GM13976 (cell line): ENCODE measurements around the gene LCN2.

Experiments
- DNase-seq: peaks from one replicate; pipeline ENCODE4 v3.0.0; 2012; ENCODE audit warnings: low spot score
- CTCF ChIP-seq: IDR thresholded peaks from 2 replicates; pipeline ENCODE4 v1.5.1; 2012; ENCODE audit warnings: borderline replicate concordance, mild to moderate bottlenecking; ENCODE audit not compliant: insufficient read depth; ENCODE audit errors: extremely low read depth, missing control alignments, control extremely low read depth
- in situ Hi-C: fragments of 300-500 bp; cut with MboI; formaldehyde crosslinking; loops from one replicate; pipeline ENCODE4 v1.12.0; 2022; ENCODE audit warnings: low sequenced_read_pairs, mixed read lengths, inconsistent platforms; ENCODE audit not compliant: unreplicated experiment

Gene LCN2

GRCh38 chr9:128115187-128116103 is 33.8 kb upstream of the LCN2 start:
- in situ Hi-C loops: no loop called here
- peak; percentile 68 for DNase-seq
- TF ChIP-seq CTCF: no peak

DNA sequence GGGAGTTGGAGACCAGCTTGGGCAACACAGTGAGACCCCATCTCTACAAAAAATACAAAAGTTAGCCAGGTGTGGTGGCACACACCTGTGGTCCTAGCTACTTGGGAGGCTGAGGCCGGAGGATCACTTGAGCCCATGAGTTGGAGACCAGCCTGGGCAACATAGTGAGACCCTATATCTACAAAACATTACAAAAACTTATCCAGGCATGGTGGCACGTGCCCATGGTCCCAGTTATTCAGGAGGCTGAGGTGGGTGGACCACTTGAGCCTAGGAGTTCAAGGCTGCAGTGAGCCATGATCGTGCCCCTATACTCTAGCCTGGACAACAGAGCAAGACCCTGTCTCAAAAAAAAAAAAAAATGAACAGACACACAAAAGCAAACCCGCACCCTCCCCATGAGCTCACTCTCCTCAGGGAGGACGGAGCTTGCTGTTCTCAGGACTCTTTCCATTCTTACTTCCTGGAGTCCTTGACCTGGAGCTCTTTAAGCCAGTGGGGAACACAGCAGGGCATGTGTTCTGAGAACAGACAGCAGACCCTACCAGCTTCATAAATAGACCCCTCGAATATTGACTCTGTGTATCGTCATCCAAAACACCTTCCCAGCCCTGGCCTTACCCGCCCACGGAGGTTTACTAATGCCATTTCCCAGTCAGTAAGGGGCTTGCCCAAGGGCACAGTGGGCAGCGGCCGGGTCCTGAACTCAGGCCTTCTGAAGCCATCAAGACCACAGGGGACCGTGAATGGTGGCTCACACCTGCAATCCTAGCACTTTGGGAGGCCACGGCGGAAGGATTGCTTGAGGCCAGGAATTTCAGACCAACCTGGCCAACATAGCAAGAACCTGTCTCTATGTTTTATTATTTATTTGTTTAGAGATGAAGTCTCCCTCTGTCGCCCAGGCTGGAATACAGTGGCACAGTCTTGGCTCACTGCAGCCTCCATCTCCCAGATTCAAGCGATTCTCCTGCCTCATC is 32.9 kb upstream of the LCN2 start:
- TF ChIP-seq CTCF: no peak
- in situ Hi-C loops: no loop called here
- DNase-seq: no peak

DNA sequence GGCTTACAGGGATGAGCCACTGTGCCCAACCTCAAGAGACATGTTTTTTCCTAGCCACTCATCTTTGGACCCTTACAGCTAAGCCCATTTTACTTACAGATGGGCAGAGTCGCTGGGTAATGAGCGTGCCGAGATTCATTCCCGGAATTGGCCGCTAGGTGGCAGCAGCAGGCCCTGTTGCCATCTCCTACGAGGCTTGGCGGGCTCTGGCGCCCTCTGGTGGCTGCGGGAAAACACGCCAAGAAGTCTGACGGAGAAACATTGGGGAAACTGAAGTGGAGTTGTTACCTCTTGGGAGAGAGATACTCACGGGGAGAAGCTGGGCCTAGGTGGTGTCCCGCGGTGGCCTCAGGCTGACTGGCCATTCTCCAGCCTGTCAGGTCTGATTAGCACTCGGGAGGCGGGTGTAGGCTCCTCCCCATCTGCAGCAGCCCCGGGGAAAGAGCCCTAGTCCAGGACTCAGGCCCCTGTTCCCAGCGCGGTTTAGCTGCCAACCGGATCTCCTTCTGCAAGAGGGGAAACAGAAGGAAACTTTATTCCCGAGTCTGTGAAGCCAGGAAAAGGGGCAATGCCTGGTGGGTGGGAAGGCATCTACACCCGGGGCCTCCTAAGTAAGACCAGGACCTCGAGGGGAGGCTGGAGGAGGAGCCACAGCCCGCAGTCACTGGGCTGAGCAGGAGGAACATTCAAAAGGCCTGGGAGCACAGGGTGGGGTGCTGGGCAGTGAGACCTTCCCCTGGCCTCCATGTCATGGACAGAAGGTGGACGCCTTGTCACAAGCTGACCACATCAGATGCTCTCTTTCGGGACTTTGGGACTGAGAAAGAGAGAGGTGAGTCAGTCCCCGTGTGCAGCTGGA is 31.4 kb upstream of the LCN2 start:
- in situ Hi-C loops: no loop called here
- peak; percentile 93 for DNase-seq
- peak; percentile 100 for TF ChIP-seq CTCF

GRCh38 chr9:128118472-128118857 is 30.8 kb upstream of the LCN2 start:
- in situ Hi-C loops: no loop called here
- TF ChIP-seq CTCF: no peak
- DNase-seq: no peak

DNA sequence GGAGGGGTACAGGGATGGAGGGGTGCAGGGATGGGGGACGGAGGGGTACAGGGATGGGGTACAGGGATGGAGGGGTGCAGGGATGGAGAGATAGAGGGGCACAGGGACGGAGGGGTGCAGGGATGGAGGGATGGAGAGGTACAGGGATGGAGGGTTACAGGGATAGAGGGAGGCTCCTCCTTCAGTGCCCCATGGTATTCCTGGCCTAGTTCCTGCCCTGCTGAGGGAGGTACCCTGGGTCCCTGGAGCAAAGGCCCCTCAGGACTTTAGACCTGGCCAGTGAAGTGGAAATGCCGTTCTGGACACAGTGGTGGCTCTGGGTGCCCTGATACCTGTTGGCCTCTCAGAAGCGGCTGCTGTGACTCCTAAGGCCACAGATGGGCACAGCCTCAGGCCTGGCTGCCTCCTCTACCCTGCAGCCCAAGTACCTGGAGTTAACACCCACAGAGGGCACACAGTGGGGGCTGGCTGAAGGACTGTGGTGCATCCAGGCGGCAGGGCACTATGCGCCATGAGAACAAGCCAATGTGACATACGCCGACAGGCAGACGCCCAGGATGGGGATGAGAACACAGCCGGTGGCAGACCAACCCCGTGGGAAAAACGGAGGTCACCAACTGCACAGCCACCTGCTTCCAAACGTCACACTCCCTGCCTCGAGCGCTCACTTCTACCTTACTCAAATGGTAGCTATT is 30.1 kb upstream of the LCN2 start:
- no peak for TF ChIP-seq CTCF
- in situ Hi-C loops: no loop called here
- DNase-seq: no peak
